ENCODE results near the gene TMIE.

TMIE gene

GRCh38 chr3:46672349-46672695 is 28.9 kb upstream of the TMIE start:
- TF ChIP-seq CTCF (IDR thresholded peaks at IDR 0.05; ENCODE audit: insufficient read depth, low read length, missing control alignments), result no peak
- ChIA-PET POLR2A (no interaction called here), CTCF (interaction anchor here (0.9 to 1.6 kb wide), 3 partner anchors 10 to 12 kb away, joined by 3 to 4 read pairs (median 4); no protein-coding TSS in a partner anchor)
- H3K4me3 ChIP-seq (ENCODE audit: low read depth, low read length), result no peak overlapping the region
- DNase-seq (ENCODE audit: low read depth, low spot score), result no peak

- POLR2A ChIA-PET, result no interaction called here
- no peak for DNase-seq (ENCODE audit: low read depth, low spot score)
- CTCF ChIA-PET, result interaction anchor here (0.6 to 1.6 kb wide), 4 partner anchors 9 to 236 kb away, joined by 3 to 4 read pairs (median 4); no protein-coding TSS in a partner anchor
These were observed 27.8 kb upstream of the TMIE start for GRCh38 chr3:46673151-46674030.

GRCh38 chr3:46674031-46674845 is 27.0 kb upstream of the TMIE start:
- ChIA-PET POLR2A (no interaction called here), CTCF (interaction anchor here (1.0 to 1.8 kb wide), 4 partner anchors 9 to 14 kb away, joined by 3 to 5 read pairs (median 4); no protein-coding TSS in a partner anchor)
- H3K4me3 ChIP-seq (ENCODE audit: low read depth, low read length), result no peak overlapping the region
- no peak for DNase-seq (ENCODE audit: low read depth, low spot score)
- TF ChIP-seq CTCF (IDR thresholded peaks at IDR 0.05; ENCODE audit: insufficient read depth, low read length, missing control alignments), result peak; percentile 18

More at GRCh38 chr3:46673151-46674030, 27.8 kb upstream of the TMIE start:
- no peak for TF ChIP-seq CTCF (IDR thresholded peaks at IDR 0.05; ENCODE audit: insufficient read depth, low read length, missing control alignments)
- no peak overlapping the region for H3K4me3 ChIP-seq (ENCODE audit: low read depth, low read length)

- no peak for DNase-seq (ENCODE audit: low read depth, low spot score)
- ChIA-PET CTCF (interaction anchor here (1.8 kb wide), 1 partner anchor 8 kb away, joined by 5 read pairs; no protein-coding TSS in a partner anchor), POLR2A (no interaction called here)
- H3K4me3 ChIP-seq (ENCODE audit: low read depth, low read length), result no peak overlapping the region
- TF ChIP-seq CTCF (IDR thresholded peaks at IDR 0.05; ENCODE audit: insufficient read depth, low read length, missing control alignments), result no peak
These were observed 25.8 kb upstream of the TMIE start for GRCh38 chr3:46675426-46675825.

- no peak for DNase-seq (ENCODE audit: low read depth, low spot score)
- CTCF ChIA-PET, result interaction anchor here (0.9 to 1.8 kb wide), 2 partner anchors 8 to 187 kb away, joined by 3 to 5 read pairs; no protein-coding TSS in a partner anchor
These were observed 25.2 kb upstream of the TMIE start for GRCh38 chr3:46675843-46676567.

More at GRCh38 chr3:46675843-46676567, 25.2 kb upstream of the TMIE start:
- POLR2A ChIA-PET, result no interaction called here
- TF ChIP-seq CTCF (IDR thresholded peaks at IDR 0.05; ENCODE audit: insufficient read depth, low read length, missing control alignments), result no peak
- H3K4me3 ChIP-seq (ENCODE audit: low read depth, low read length), result no peak overlapping the region

Measured in AG04449 (cell line).